ENCODE data around the gene DSCAML1.

Gene DSCAML1

GRCh38 chr11:117475716-117476530 lies 321.1 kb downstream of the DSCAML1 start:
- WGBS (ENCODE audit: insufficient coverage), result 55% methylated on average over 6 of the region's 11 CpGs
- Histone ChIP-seq H3K27me3 (replicated peaks in 2 of 5; ENCODE audit: control insufficient read depth in 4 of 5, insufficient read depth in 5 of 5, low read length in 4 of 5) (no peaks in the 10 kb centered on the region), H3K4me3 (ENCODE audit: control insufficient read depth in 1 of 7, extremely low read depth in 1 of 7, insufficient read depth in 4 of 7, low read depth in 2 of 7, low read length in 6 of 7) (no peak overlapping the region), H3K9me3 (ENCODE audit: control extremely low read depth in 1 of 5, control insufficient read depth in 4 of 5, insufficient read depth in 2 of 5, low read depth in 1 of 5, low read length in 4 of 5) (no peaks in the 10 kb centered on the region), H3K4me1 (ENCODE audit: control extremely low read depth in 1 of 4, control insufficient read depth in 4 of 4, insufficient read depth in 4 of 4, low read length in 3 of 4) (peaks cover 0 to 24% (median 14%) of the 10 kb centered on the region in 4 experiments), H3K27ac (ENCODE audit: insufficient read depth in 1 of 2, low read depth in 1 of 2, low read length in 2 of 2, poor library complexity in 1 of 2, severe bottlenecking in 2 of 2) (no peak overlapping the region), H3K36me3 (ENCODE audit: control insufficient read depth in 4 of 4, insufficient read depth in 4 of 4, low read length in 3 of 4) (no peaks in the 10 kb centered on the region)
- ChIA-PET POLR2A (interaction anchor here (0.6 to 0.7 kb wide), 2 partner anchors 29 to 577 kb away, joined by 3 to 6 read pairs; no protein-coding TSS in a partner anchor), CTCF (interaction anchor here (1.1 kb wide), 1 partner anchor 50 kb away, joined by 4 read pairs; no protein-coding TSS in a partner anchor)
- DNase-seq, result no peak

- no peak for DNase-seq
- no peaks in the 10 kb centered on the region for H3K27me3 ChIP-seq (replicated peaks in 2 of 5; ENCODE audit: control insufficient read depth in 4 of 5, insufficient read depth in 5 of 5, low read length in 4 of 5)
- 100% methylated on average over 5 of the region's 8 CpGs for WGBS (ENCODE audit: insufficient coverage)
- ChIA-PET POLR2A (no interaction called here), CTCF (no interaction called here)
- no peaks in the 10 kb centered on the region for H3K36me3 ChIP-seq (ENCODE audit: control insufficient read depth in 4 of 4, insufficient read depth in 4 of 4, low read length in 3 of 4)
- H3K4me1 ChIP-seq (ENCODE audit: control extremely low read depth in 1 of 4, control insufficient read depth in 4 of 4, insufficient read depth in 4 of 4, low read length in 3 of 4), result peaks cover 0 to 24% (median 16%) of the 10 kb centered on the region in 4 experiments
- no peak overlapping the region for H3K4me3 ChIP-seq (ENCODE audit: control insufficient read depth in 1 of 7, extremely low read depth in 1 of 7, insufficient read depth in 4 of 7, low read depth in 2 of 7, low read length in 6 of 7)
- H3K27ac ChIP-seq (ENCODE audit: insufficient read depth in 1 of 2, low read depth in 1 of 2, low read length in 2 of 2, poor library complexity in 1 of 2, severe bottlenecking in 2 of 2), result no peak overlapping the region
- H3K9me3 ChIP-seq (ENCODE audit: control extremely low read depth in 1 of 5, control insufficient read depth in 4 of 5, insufficient read depth in 2 of 5, low read depth in 1 of 5, low read length in 4 of 5), result no peaks in the 10 kb centered on the region
These were observed 323.4 kb downstream of the DSCAML1 start for GRCh38 chr11:117473481-117474091.

GRCh38 chr11:117471776-117472175 lies 325.2 kb downstream of the DSCAML1 start:
- no peak overlapping the region for H3K27ac ChIP-seq (ENCODE audit: insufficient read depth in 1 of 2, low read depth in 1 of 2, low read length in 2 of 2, poor library complexity in 1 of 2, severe bottlenecking in 2 of 2)
- WGBS (ENCODE audit: insufficient coverage), result 98% methylated on average over 6 of the region's 7 CpGs
- H3K4me1 ChIP-seq (ENCODE audit: control extremely low read depth in 1 of 4, control insufficient read depth in 4 of 4, insufficient read depth in 4 of 4, low read length in 3 of 4), result peaks cover 0 to 10% (median 5%) of the 10 kb centered on the region in 4 experiments
- H3K27me3 ChIP-seq (replicated peaks in 2 of 5; ENCODE audit: control insufficient read depth in 4 of 5, insufficient read depth in 5 of 5, low read length in 4 of 5), result peaks cover 0 to 1% (median 0%) of the 10 kb centered on the region in 5 experiments
- no peak for DNase-seq
- H3K4me3 ChIP-seq (ENCODE audit: control insufficient read depth in 1 of 7, extremely low read depth in 1 of 7, insufficient read depth in 4 of 7, low read depth in 2 of 7, low read length in 6 of 7), result no peak overlapping the region
- POLR2A ChIA-PET, result no interaction called here
- no peaks in the 10 kb centered on the region for H3K36me3 ChIP-seq (ENCODE audit: control insufficient read depth in 4 of 4, insufficient read depth in 4 of 4, low read length in 3 of 4)
- H3K9me3 ChIP-seq (ENCODE audit: control extremely low read depth in 1 of 5, control insufficient read depth in 4 of 5, insufficient read depth in 2 of 5, low read depth in 1 of 5, low read length in 4 of 5), result no peaks in the 10 kb centered on the region
- CTCF ChIA-PET, result no interaction called here

DNA sequence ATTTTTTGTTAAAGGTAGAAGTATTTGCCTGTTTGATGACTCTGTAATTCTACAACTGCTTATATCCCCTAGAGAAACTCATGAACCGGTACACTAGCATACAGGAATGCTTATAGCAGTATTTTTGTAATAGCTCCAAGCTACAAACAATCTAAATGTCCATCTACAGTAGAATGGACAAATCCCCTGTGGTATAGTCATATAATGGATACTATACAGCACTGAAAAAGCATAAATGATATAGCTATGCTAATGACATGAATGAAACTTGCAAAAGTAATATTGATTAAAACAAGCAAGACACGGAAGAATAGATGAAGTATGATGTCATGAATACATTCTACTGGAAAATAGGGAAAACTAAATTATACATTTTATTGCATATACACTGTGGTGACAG lies 326.4 kb downstream of the DSCAML1 start:
- no CpG with 5 or more reads among the region's 2 CpGs for WGBS (ENCODE audit: insufficient coverage)
- H3K4me3 ChIP-seq (ENCODE audit: control insufficient read depth in 1 of 7, extremely low read depth in 1 of 7, insufficient read depth in 4 of 7, low read depth in 2 of 7, low read length in 6 of 7), result no peak overlapping the region
- no peak for DNase-seq
- no peaks in the 10 kb centered on the region for H3K9me3 ChIP-seq (ENCODE audit: control extremely low read depth in 1 of 5, control insufficient read depth in 4 of 5, insufficient read depth in 2 of 5, low read depth in 1 of 5, low read length in 4 of 5)
- H3K27me3 ChIP-seq (replicated peaks in 2 of 5; ENCODE audit: control insufficient read depth in 4 of 5, insufficient read depth in 5 of 5, low read length in 4 of 5), result peaks cover 0 to 1% (median 0%) of the 10 kb centered on the region in 5 experiments
- ChIA-PET POLR2A (no interaction called here), CTCF (interaction anchor here (1.5 to 2.0 kb wide), 3 partner anchors 10 to 26 kb away, joined by 4 to 5 read pairs (median 5); no protein-coding TSS in a partner anchor)
- peaks cover 0 to 6% (median under 1%) of the 10 kb centered on the region in 4 experiments for H3K4me1 ChIP-seq (ENCODE audit: control extremely low read depth in 1 of 4, control insufficient read depth in 4 of 4, insufficient read depth in 4 of 4, low read length in 3 of 4)
- H3K36me3 ChIP-seq (ENCODE audit: control insufficient read depth in 4 of 4, insufficient read depth in 4 of 4, low read length in 3 of 4), result no peaks in the 10 kb centered on the region
- no peak overlapping the region for H3K27ac ChIP-seq (ENCODE audit: insufficient read depth in 1 of 2, low read depth in 1 of 2, low read length in 2 of 2, poor library complexity in 1 of 2, severe bottlenecking in 2 of 2)

DNA sequence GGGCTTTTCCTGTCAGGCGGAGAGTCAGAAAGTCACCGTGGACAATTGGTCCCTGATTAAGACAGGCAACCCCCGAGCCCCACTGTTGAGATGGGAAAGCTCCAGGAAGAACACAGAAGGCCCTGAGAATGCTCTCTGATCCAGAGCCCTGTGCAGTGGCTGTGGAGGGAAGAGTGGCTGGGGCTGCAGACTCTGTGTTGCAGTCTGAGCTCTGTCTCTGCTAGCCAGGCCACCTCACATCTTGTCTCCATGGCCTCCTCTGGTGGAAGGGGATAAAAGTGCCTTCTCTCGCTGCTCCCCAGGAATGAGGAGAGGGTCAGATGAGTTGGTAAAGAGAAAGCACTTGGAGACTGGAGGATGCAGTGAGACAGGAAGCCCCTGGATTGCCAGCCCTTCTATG lies 328.1 kb downstream of the DSCAML1 start:
- WGBS (ENCODE audit: insufficient coverage), result 100% methylated on average over 1 of the region's 4 CpGs
- H3K27ac ChIP-seq (ENCODE audit: insufficient read depth in 1 of 2, low read depth in 1 of 2, low read length in 2 of 2, poor library complexity in 1 of 2, severe bottlenecking in 2 of 2), result no peak overlapping the region
- DNase-seq, result no peak
- H3K27me3 ChIP-seq (replicated peaks in 2 of 5; ENCODE audit: control insufficient read depth in 4 of 5, insufficient read depth in 5 of 5, low read length in 4 of 5), result peaks cover 0 to 1% (median 0%) of the 10 kb centered on the region in 5 experiments
- peaks cover 0 to 4% (median 0%) of the 10 kb centered on the region in 4 experiments for H3K4me1 ChIP-seq (ENCODE audit: control extremely low read depth in 1 of 4, control insufficient read depth in 4 of 4, insufficient read depth in 4 of 4, low read length in 3 of 4)
- no peaks in the 10 kb centered on the region for H3K9me3 ChIP-seq (ENCODE audit: control extremely low read depth in 1 of 5, control insufficient read depth in 4 of 5, insufficient read depth in 2 of 5, low read depth in 1 of 5, low read length in 4 of 5)
- ChIA-PET POLR2A (no interaction called here), CTCF (interaction anchor here (1.8 to 2.0 kb wide), 2 partner anchors 25 to 42 kb away, joined by 4 to 5 read pairs; no protein-coding TSS in a partner anchor)
- no peak overlapping the region for H3K4me3 ChIP-seq (ENCODE audit: control insufficient read depth in 1 of 7, extremely low read depth in 1 of 7, insufficient read depth in 4 of 7, low read depth in 2 of 7, low read length in 6 of 7)
- no peaks in the 10 kb centered on the region for H3K36me3 ChIP-seq (ENCODE audit: control insufficient read depth in 4 of 4, insufficient read depth in 4 of 4, low read length in 3 of 4)

DNA sequence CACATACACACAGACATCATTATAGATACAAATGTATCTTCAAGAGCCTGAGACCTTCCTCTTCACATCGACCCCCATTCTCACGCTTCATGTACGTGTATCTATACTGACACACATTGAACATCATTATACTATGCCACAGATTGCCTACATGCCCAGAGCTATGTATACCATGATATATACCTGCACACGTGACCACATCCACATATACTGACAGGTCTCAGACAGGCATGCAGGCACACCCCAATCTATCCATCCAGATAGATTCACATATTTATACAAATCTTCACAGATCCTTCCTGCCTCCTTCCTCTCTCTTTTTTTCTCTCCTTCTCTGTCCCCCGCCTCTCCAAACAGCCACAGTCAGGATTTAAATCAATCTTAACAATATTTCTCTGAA lies 329.2 kb downstream of the DSCAML1 start:
- CTCF ChIA-PET, result interaction anchor here (1.8 kb wide), 1 partner anchor 41 kb away, joined by 4 read pairs; no protein-coding TSS in a partner anchor
- H3K4me3 ChIP-seq (ENCODE audit: control insufficient read depth in 1 of 7, extremely low read depth in 1 of 7, insufficient read depth in 4 of 7, low read depth in 2 of 7, low read length in 6 of 7), result no peak overlapping the region
- no peaks in the 10 kb centered on the region for H3K9me3 ChIP-seq (ENCODE audit: control extremely low read depth in 1 of 5, control insufficient read depth in 4 of 5, insufficient read depth in 2 of 5, low read depth in 1 of 5, low read length in 4 of 5)
- DNase-seq, result no peak
- 81% methylated on average over 3 of the region's 5 CpGs for WGBS (ENCODE audit: insufficient coverage)
- no peaks in the 10 kb centered on the region for H3K36me3 ChIP-seq (ENCODE audit: control insufficient read depth in 4 of 4, insufficient read depth in 4 of 4, low read length in 3 of 4)
- H3K27me3 ChIP-seq (replicated peaks in 2 of 5; ENCODE audit: control insufficient read depth in 4 of 5, insufficient read depth in 5 of 5, low read length in 4 of 5), result peaks cover 0 to 3% (median 0%) of the 10 kb centered on the region in 5 experiments
- POLR2A ChIA-PET, result no interaction called here
- peaks cover 0 to 4% (median 0%) of the 10 kb centered on the region in 4 experiments for H3K4me1 ChIP-seq (ENCODE audit: control extremely low read depth in 1 of 4, control insufficient read depth in 4 of 4, insufficient read depth in 4 of 4, low read length in 3 of 4)
- no peak overlapping the region for H3K27ac ChIP-seq (ENCODE audit: insufficient read depth in 1 of 2, low read depth in 1 of 2, low read length in 2 of 2, poor library complexity in 1 of 2, severe bottlenecking in 2 of 2)

- no peak overlapping the region for H3K4me3 ChIP-seq (ENCODE audit: control insufficient read depth in 1 of 7, extremely low read depth in 1 of 7, insufficient read depth in 4 of 7, low read depth in 2 of 7, low read length in 6 of 7)
- ChIA-PET POLR2A (no interaction called here), CTCF (no interaction called here)
- H3K9me3 ChIP-seq (ENCODE audit: control extremely low read depth in 1 of 5, control insufficient read depth in 4 of 5, insufficient read depth in 2 of 5, low read depth in 1 of 5, low read length in 4 of 5), result no peaks in the 10 kb centered on the region
- H3K36me3 ChIP-seq (ENCODE audit: control insufficient read depth in 4 of 4, insufficient read depth in 4 of 4, low read length in 3 of 4), result no peaks in the 10 kb centered on the region
- DNase-seq, result no peak
- WGBS (ENCODE audit: insufficient coverage), result 93% methylated on average over 7 of the region's 14 CpGs
- peaks cover 0 to 4% (median 0%) of the 10 kb centered on the region in 4 experiments for H3K4me1 ChIP-seq (ENCODE audit: control extremely low read depth in 1 of 4, control insufficient read depth in 4 of 4, insufficient read depth in 4 of 4, low read length in 3 of 4)
- H3K27ac ChIP-seq (ENCODE audit: insufficient read depth in 1 of 2, low read depth in 1 of 2, low read length in 2 of 2, poor library complexity in 1 of 2, severe bottlenecking in 2 of 2), result no peak overlapping the region
- peaks cover 0 to 3% (median 0%) of the 10 kb centered on the region in 5 experiments for H3K27me3 ChIP-seq (replicated peaks in 2 of 5; ENCODE audit: control insufficient read depth in 4 of 5, insufficient read depth in 5 of 5, low read length in 4 of 5)
These were observed 330.1 kb downstream of the DSCAML1 start for GRCh38 chr11:117466966-117467365.

Data from common myeloid progenitor, CD34-positive (primary cell).